ENCODE data around the gene GP9.

GRCh38 chr3:129018751-129019150 lies 41.8 kb upstream of the GP9 start:
- TF ChIP-seq POLR2A (IDR thresholded peaks at IDR 0.05; ENCODE audit: low read length) (no peak), GATA1 (IDR thresholded peaks at IDR 0.05; ENCODE audit: low read depth, low read length) (no peak)
